GM23338 (cell line): ENCODE results near the gene APOL3.
A peak's percentile ranks its signal among the peaks of the same experiment; 100 is the strongest.

ENCODE experiments used
- REST ChIP-seq: IDR thresholded peaks from one replicate; pipeline ENCODE4 v1.6.1; 2018; ENCODE audit warnings: antibody characterized with exemption; ENCODE audit not compliant: unreplicated experiment
- TF ChIP-seq, protein P1 (sequence below), 2 experiments: fragments of 200-600 bp in 1 of 2; sonication (generic) in 1 of 2; conservative IDR thresholded peaks; 2 replicates each; pipeline versions ENCODE4 v1.5.1 to v1.6.1; 2016 to 2017; ENCODE audit warnings: antibody characterized with exemption in 2 of 2, low read depth in 2 of 2, mild to moderate bottlenecking in 2 of 2, moderate library complexity in 1 of 2

GRCh38 chr22:36194971-36195370, 34.4 kb upstream of the APOL3 start:
- TF ChIP-seq, protein P1, sequence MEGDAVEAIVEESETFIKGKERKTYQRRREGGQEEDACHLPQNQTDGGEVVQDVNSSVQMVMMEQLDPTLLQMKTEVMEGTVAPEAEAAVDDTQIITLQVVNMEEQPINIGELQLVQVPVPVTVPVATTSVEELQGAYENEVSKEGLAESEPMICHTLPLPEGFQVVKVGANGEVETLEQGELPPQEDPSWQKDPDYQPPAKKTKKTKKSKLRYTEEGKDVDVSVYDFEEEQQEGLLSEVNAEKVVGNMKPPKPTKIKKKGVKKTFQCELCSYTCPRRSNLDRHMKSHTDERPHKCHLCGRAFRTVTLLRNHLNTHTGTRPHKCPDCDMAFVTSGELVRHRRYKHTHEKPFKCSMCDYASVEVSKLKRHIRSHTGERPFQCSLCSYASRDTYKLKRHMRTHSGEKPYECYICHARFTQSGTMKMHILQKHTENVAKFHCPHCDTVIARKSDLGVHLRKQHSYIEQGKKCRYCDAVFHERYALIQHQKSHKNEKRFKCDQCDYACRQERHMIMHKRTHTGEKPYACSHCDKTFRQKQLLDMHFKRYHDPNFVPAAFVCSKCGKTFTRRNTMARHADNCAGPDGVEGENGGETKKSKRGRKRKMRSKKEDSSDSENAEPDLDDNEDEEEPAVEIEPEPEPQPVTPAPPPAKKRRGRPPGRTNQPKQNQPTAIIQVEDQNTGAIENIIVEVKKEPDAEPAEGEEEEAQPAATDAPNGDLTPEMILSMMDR (conservative IDR thresholded peaks at IDR 0.05; ENCODE audit: low read depth in 2 of 2) = peak; percentile 73 to 81
- no peak for TF ChIP-seq REST
